GM23338 (cell line): ENCODE measurements around the gene SPOCK2.

ENCODE experiments used
- CREB1 ChIP-seq: fragments of 250-450 bp; sonication (Bioruptor Pico); IDR thresholded peaks from 2 replicates; pipeline ENCODE4 v1.5.0; 2020; ENCODE audit warnings: low read depth, mild to moderate bottlenecking, moderate library complexity
- CTCF ChIP-seq, 2 experiments: fragments of 200-600 bp in 1 of 2; sonication (generic) in 1 of 2; conservative IDR thresholded peaks; 2 replicates each; pipeline versions ENCODE4 v1.5.1 to v1.6.1; 2016 to 2017; ENCODE audit warnings: antibody characterized with exemption in 2 of 2, low read depth in 2 of 2, mild to moderate bottlenecking in 2 of 2, moderate library complexity in 1 of 2
- ETS1 ChIP-seq: IDR thresholded peaks from 2 replicates; pipeline ENCODE4 v1.6.1; 2016; ENCODE audit warnings: antibody characterized with exemption
- EZH2 ChIP-seq: fragments of 200-600 bp; sonication (generic); IDR thresholded peaks from one replicate; pipeline ENCODE4 v1.8.0; 2017; ENCODE audit warnings: antibody characterized with exemption, mild to moderate bottlenecking, low read depth; ENCODE audit not compliant: unreplicated experiment
- EZH2phosphoT487 ChIP-seq: fragments of 200-600 bp; sonication (generic); IDR thresholded peaks from one replicate; pipeline ENCODE4 v1.8.1; 2018; ENCODE audit warnings: antibody characterized with exemption; ENCODE audit not compliant: unreplicated experiment
- POLR2AphosphoS5 ChIP-seq: IDR thresholded peaks from 2 replicates; pipeline ENCODE4 v1.6.1; 2016; ENCODE audit warnings: antibody characterized with exemption, low read depth
- REST ChIP-seq: IDR thresholded peaks from one replicate; pipeline ENCODE4 v1.6.1; 2018; ENCODE audit warnings: antibody characterized with exemption; ENCODE audit not compliant: unreplicated experiment
- ZNF462 ChIP-seq: fragments of 250-450 bp; sonication (Bioruptor Pico); IDR thresholded peaks from 2 replicates; pipeline ENCODE4 v1.5.0; 2020; ENCODE audit warnings: mild to moderate bottlenecking, moderate library complexity

GRCh38 chr10:72081772-72082590, 6.4 kb downstream of the SPOCK2 start:
- TF ChIP-seq CTCF (conservative IDR thresholded peaks at IDR 0.05; ENCODE audit: low read depth in 2 of 2), result no peak
- no peak for TF ChIP-seq POLR2AphosphoS5
- TF ChIP-seq EZH2phosphoT487, result no peak
- no peak for TF ChIP-seq REST
- no peak for TF ChIP-seq EZH2
- TF ChIP-seq CREB1 (CRISPR knock-in tag), result no peak
- TF ChIP-seq ZNF462 (CRISPR knock-in tag), result no peak
- no peak for TF ChIP-seq ETS1
